GM21723 (cell line): ENCODE results near the gene VPS13D.

Source experiments
- ATAC-seq: cut with Tn5 transposase; IDR thresholded peaks from one replicate; pipeline ENCODE4 v1.9.1; 2021; ENCODE audit warnings: mild to moderate bottlenecking, moderate library complexity; ENCODE audit not compliant: unreplicated experiment

The VPS13D gene

GRCh38 chr1:12480748-12481362, 251.0 kb downstream of the VPS13D start:
- ATAC-seq: no peak

GRCh38 chr1:12481928-12482327, 252.1 kb downstream of the VPS13D start:
- ATAC-seq: no peak

DNA sequence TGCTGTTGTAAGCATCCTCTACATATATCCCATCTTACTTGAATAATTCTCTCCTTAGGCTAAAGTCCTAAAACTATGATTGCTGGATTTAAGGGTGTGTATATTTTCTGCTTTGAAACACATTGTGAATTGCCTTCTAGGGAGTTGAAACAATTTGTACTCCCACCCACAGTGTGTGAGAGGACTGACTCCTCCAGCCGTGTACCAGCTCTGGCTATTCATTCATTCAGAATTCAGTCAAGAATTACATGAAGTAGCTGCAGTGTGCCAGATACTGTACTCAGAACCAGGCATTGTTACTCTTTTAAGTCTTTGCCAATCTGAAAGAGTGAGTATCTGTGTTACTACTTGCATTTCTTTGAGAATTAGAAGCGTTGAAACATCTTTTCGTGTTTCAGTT, 253.2 kb downstream of the VPS13D start:
- no peak for ATAC-seq

- ATAC-seq: no peak
Observed at GRCh38 chr1:12485231-12486058, 255.6 kb downstream of the VPS13D start.

DNA sequence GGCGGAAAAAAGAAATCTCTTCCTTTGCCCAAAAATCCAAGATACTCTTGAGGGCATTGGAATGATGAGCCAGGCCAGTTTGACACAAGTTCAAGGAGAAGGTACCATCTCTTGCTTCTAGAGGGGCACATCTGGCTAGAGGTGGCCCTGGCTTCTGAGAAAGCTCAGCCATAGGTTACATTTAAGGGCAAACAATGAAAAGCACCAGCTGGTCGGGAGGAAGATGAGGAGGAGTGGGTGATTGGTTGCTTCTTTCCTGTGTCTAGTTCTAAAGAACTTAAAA, 256.2 kb downstream of the VPS13D start:
- ATAC-seq: no peak

GRCh38 chr1:12486401-12487005, 256.7 kb downstream of the VPS13D start:
- ATAC-seq: no peak

GRCh38 chr1:12487520-12487919, 257.7 kb downstream of the VPS13D start:
- ATAC-seq: no peak

GRCh38 chr1:12488666-12489354, 259.0 kb downstream of the VPS13D start:
- no peak for ATAC-seq

GRCh38 chr1:12490532-12491142, 260.8 kb downstream of the VPS13D start:
- no peak for ATAC-seq

- no peak for ATAC-seq
Observed at GRCh38 chr1:12491656-12492055, 261.8 kb downstream of the VPS13D start.

DNA sequence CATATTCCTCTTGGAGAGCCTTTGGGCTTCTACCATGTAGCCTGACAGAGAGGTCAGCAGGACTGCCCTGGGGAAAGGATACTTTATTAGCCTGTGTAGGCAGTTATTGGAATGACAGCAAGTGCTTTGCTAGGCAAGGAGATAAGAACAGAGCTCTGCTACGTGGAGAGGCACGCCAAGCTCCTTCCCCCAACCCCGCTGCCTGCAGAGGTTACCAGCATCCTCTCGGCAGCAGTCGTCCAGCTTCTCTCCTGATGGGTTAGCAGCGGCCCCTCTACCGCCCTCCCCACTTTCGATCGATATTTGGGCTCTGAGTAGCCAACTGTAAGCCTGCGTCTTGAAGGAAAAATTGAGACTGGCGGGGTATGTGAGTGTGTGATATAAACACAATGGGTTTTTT, 265.9 kb downstream of the VPS13D start:
- no peak for ATAC-seq

DNA sequence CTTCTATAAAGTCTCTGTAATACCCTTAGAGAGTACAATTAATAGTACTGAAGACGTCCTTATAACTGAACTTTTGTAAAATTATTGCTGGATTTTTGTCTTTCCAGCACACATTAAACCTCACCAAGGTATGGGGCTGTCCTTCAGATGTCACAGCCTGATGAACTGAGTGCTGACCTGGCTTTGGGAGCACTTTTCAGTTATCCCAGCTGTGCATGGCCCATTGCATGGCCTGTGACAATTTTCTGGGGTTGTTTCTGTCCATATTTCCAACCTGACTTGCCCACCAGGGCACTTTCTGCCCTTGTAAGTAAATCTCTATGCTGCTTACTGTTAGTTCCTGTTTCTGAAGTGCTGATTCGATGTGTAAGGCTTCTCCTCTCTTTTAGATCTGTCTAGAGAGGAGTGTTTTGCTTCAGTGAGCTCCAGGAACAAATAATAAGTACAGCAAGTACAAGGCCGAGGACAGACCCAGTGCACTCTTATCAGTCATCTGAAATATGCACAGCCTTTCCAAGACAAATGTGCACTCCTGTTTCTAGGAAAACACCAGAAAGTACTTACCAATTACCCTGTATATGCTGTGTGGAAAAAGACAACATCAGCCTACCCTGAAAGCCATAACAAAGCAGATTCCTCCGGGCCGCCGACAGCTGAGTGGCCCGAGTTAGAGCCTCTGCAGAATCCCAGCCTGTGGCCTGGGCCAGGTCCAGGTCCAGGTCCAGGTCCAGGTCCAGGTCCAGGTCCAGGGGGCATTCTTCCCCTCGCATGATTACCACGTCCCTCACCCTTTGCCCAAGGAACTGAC, 266.5 kb downstream of the VPS13D start:
- no peak for ATAC-seq

GRCh38 chr1:12499539-12500240, 269.9 kb downstream of the VPS13D start:
- ATAC-seq: no peak

- ATAC-seq: no peak
Observed at GRCh38 chr1:12501661-12502060, 271.8 kb downstream of the VPS13D start.

DNA sequence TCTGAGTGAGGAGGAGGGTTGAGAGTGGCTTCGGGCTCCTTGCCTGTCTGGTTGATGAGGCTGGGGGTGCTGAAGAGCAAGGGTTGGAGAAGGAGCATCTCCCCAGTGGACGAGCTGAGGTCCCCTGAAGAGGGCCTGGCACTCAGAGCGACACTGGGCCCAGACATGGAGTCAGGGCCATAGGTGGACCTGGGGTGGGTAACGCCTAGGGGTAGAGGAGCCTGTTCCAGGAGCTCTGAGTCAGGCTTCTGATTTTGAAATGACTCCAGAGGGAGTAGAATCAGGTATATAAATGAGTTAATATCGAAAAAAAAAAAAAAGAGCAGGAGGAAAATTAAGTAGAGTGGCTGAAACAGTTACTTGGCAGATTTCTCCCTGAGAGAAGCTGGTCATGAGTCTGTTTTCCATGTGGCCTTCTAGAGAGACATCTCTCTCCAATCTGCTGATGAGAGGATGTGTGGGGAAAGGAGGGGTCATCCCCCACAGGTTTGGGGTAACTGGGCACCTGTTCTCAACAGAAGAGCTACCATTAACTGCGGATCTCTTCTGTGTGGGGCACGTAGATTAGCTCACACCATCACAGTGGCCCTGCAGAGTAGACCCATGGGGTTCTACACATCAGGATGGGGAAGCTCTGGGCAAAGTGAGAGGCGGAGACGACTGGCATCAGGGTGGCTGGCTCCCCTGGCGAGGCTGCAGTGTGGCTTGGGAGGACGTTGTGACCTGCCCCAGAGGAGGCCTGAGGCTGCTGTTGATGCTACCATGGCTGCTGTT, 272.7 kb downstream of the VPS13D start:
- ATAC-seq: no peak

DNA sequence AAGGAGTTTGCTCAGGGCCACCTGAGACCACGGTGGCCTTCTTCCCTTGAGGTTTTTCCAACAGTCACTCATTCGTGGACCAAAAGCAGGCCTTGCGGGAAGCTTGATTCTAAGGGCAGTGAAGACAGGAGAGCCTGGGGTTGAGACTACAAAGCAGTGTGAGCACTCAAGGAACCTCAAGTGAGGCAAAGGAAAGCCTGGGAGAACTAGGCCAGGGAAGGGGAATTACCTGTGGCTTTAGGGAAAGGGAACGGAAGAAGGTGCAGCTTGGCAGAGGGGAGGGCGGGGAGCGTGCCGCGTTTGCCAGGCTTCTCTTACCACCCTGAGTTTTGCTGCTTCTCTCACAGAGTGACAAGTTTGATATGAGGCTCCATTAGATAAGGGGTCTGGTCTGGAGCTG, 273.9 kb downstream of the VPS13D start:
- ATAC-seq: no peak

DNA sequence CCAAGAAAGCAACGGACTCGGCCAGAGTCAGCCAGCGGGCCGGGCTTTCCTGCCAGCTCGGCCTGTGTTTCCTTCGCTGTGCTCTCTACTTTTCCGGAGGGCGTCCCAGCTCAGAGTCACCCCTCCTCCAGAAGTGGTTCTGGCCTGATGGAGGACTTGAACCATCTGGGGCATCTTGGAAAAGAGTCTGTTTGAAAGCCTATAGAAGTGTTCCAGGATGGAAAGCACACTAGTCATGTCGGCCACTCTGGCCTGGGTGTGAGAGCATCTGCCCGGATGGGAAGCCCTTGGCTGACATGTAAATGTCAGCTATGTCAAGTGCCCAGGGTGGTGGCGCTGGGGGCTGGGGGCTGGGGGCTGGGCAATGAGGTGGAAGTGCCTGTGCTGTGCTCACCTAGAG, 274.8 kb downstream of the VPS13D start:
- no peak for ATAC-seq

- no peak for ATAC-seq
Observed at GRCh38 chr1:12505231-12505630, 275.4 kb downstream of the VPS13D start.

GRCh38 chr1:12505639-12506280, 275.9 kb downstream of the VPS13D start:
- ATAC-seq: no peak
